Right lobe of liver (tissue), 6 donors: Measurements from ENCODE around the gene SLC14A1. TPM values are rescaled to one million over a fixed set of nuclear protein-coding genes. Genes with fewer than 3 reads are reported as not detected.

Source experiments
- ATAC-seq, 4 donors: fragments of 200-7000 bp; cut with Tn5 transposase; one replicate each; pipeline ENCODE4 v1.9.1; 2020; ENCODE audit warnings: mild to moderate bottlenecking in 4 of 4, moderate library complexity in 4 of 4
- DNase-seq, 3 donors: peaks; one replicate each; pipeline ENCODE4 v3.0.0-alpha.2; 2020
- H3K27ac ChIP-seq, 3 donors: fragments of 200-600 bp; one replicate each; pipeline ENCODE4 v1.8.0; 2022
- H3K27me3 ChIP-seq, 2 donors: fragments of 200-600 bp; one replicate each; pipeline ENCODE4 v1.8.0; 2022
- H3K36me3 ChIP-seq, 4 donors: fragments of 200-600 bp; sonication (generic) in 1 of 4; one replicate each; pipeline versions ENCODE4 v1.5.1 to v1.8.0; 2017 to 2022; ENCODE audit warnings: control low read depth in 1 of 4
- H3K4me1 ChIP-seq, 4 donors: fragments of 200-600 bp; sonication (generic) in 1 of 4; one replicate each; pipeline versions ENCODE4 v1.5.1 to v1.8.0; 2017 to 2022; ENCODE audit warnings: control low read depth in 1 of 4
- H3K4me3 ChIP-seq, 3 donors: fragments of 200-600 bp; one replicate each; pipeline ENCODE4 v1.8.0; 2022
- H3K9me3 ChIP-seq, 4 donors: fragments of 200-600 bp; sonication (generic) in 1 of 4; one replicate each; pipeline versions ENCODE4 v1.5.1 to v1.8.0; 2017 to 2022; ENCODE audit warnings: control low read depth in 1 of 4
- POLR2A ChIP-seq: fragments of 450-650 bp; IDR thresholded peaks from one replicate; pipeline ENCODE4 v1.6.1; 2017; ENCODE audit warnings: antibody characterized with exemption, mild to moderate bottlenecking
- WGBS: methylation state at CpG from one replicate; pipeline ENCODE4 v1.1.6; 2018; ENCODE audit warnings: low coverage, low lambda C conversion rate; ENCODE audit not compliant: insufficient coverage; ENCODE audit errors: missing lambda C conversion rate; 5-methylcytosine and 5-hydroxymethylcytosine counted together
- intact Hi-C, 2 donors: fragments of 100-400 bp; cut with DNase I; formaldehyde crosslinking; loops; one replicate each; pipeline versions ENCODE4 v1.11.2 to v1.14.1; 2022
- total RNA-seq, 6 experiments: library from RNA; depleted of rRNA in 2 of 6; stranded (reverse); fragments of >200 nt in 2 of 6; fragmentation: NEBNext Ultra II Directional in 3 of 6; extraction: Animal tissue kit (Norgen Biotek cat#: 25700) in 3 of 6; gene quantifications; one replicate each; pipeline versions ENCODE4 v1.1.0 to v1.2.4, GENCODE V29; 2016 to 2023
- TF ChIP-seq, protein P1 (sequence below), 4 donors: fragments of 200-600 bp in 3 of 4; fragments of 450-650 bp in 1 of 4; IDR thresholded peaks; one replicate each; pipeline versions ENCODE4 v1.5.1 to v1.8.0; 2016 to 2022; ENCODE audit warnings: antibody characterized with exemption in 4 of 4, mild to moderate bottlenecking in 2 of 4
- donor health status: DM: no; HTN: yes; CAD: no.
- donor health status: DM: no; HTN: no; CAD: no.
- donor health status: DM: no; HTN: no; CAD: no.
- donor health status: DM: no; HTN: yes; CAD: no.
- donor health status: DM: no; HTN: yes; CAD: no.

SLC14A1 gene
- total RNA-seq, 6 experiments from 2014 or later: 0.26 to 1.9 (median 1.0) TPM

DNA sequence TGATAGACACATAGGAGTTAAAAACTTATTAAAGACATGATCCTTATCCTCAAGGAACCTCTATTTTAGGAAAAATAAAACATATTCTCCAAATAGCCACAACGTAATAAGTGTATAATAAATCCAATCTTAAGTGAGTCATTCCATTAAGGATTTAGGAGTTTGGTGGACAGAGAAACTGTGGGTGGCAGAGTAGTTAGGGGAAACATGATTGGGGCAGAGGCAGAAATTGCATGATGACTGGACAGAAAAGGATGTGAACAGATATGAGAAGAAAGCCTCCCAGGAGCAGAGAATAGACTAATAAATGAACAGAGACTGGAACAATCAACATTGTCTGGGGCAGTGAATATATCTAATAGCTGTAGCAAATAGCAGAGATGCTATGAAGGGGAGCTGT is 53.4 kb downstream of the SLC14A1 start:
- intact Hi-C loops: no loop called here
- TF ChIP-seq POLR2A: no peak
- TF ChIP-seq, protein P1, sequence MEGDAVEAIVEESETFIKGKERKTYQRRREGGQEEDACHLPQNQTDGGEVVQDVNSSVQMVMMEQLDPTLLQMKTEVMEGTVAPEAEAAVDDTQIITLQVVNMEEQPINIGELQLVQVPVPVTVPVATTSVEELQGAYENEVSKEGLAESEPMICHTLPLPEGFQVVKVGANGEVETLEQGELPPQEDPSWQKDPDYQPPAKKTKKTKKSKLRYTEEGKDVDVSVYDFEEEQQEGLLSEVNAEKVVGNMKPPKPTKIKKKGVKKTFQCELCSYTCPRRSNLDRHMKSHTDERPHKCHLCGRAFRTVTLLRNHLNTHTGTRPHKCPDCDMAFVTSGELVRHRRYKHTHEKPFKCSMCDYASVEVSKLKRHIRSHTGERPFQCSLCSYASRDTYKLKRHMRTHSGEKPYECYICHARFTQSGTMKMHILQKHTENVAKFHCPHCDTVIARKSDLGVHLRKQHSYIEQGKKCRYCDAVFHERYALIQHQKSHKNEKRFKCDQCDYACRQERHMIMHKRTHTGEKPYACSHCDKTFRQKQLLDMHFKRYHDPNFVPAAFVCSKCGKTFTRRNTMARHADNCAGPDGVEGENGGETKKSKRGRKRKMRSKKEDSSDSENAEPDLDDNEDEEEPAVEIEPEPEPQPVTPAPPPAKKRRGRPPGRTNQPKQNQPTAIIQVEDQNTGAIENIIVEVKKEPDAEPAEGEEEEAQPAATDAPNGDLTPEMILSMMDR (IDR thresholded peaks at IDR 0.05): no peak
- H3K4me3 ChIP-seq: no peak overlapping the region
- no peaks in the 10 kb centered on the region for H3K4me1 ChIP-seq
- DNase-seq: no peak
- 80% methylated on average over 1 of the region's 1 CpG for WGBS
- no peaks in the 10 kb centered on the region for H3K9me3 ChIP-seq
- ATAC-seq: no peak
- no peaks in the 10 kb centered on the region for H3K27me3 ChIP-seq
- no peaks in the 10 kb centered on the region for H3K36me3 ChIP-seq
- H3K27ac ChIP-seq: no peak overlapping the region

DNA sequence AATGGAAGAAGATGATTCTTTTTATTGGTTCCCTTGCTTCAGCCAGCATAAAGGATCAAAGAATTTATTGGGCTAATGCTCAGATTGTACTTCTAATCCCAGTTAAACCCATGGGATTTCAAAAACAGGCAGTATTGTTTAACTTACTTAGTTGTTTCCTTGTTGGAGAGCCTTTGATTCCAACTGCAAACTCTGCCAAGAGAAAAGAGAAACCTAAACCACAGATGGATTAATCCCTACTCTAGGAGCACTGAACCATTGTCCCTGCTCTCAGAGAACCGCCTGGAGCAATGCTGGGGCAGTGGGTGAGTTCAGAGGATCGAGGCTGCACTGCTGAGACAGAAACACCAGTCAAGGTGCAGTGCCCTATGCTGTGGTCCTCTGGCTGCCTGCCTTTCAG is 56.6 kb downstream of the SLC14A1 start:
- Histone ChIP-seq H3K4me3 (no peak overlapping the region), H3K36me3 (no peaks in the 10 kb centered on the region), H3K4me1 (no peaks in the 10 kb centered on the region), H3K27me3 (no peaks in the 10 kb centered on the region), H3K9me3 (no peaks in the 10 kb centered on the region), H3K27ac (no peak overlapping the region)
- DNase-seq (no peak), ATAC-seq (peak in 1 of 4 donors; percentile 66)
- TF ChIP-seq POLR2A: no peak
- TF ChIP-seq, protein P1 (IDR thresholded peaks at IDR 0.05): no peak
- 69% methylated on average over 2 of the region's 2 CpGs for WGBS
- intact Hi-C loops: no loop called here

DNA sequence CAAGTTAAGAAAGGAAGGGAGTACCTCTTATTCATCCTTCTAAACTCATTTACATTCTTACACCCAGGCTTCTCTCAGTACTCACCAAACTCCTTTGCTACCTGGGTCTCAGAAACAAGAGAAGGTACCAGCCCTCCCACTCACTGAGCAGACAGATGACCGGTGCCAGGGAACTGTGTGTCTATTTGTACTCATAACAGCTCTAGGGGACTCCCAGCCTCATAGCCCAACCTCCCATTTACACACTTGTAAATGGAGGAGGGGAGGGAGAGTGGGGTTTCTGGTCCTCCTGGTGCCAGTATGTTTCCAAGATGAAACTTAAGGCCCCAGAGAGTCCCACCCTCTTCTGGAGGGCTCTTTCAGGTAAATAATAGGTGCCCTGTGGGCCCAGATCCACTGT is 58.7 kb downstream of the SLC14A1 start:
- no peak for DNase-seq
- no peak for ATAC-seq
- H3K9me3 ChIP-seq: no peaks in the 10 kb centered on the region
- no peak overlapping the region for H3K27ac ChIP-seq
- no peaks in the 10 kb centered on the region for H3K4me1 ChIP-seq
- H3K27me3 ChIP-seq: no peaks in the 10 kb centered on the region
- TF ChIP-seq, protein P1 (IDR thresholded peaks at IDR 0.05): no peak
- no peak for TF ChIP-seq POLR2A
- H3K36me3 ChIP-seq: no peaks in the 10 kb centered on the region
- no peak overlapping the region for H3K4me3 ChIP-seq
- 50% methylated on average over 1 of the region's 1 CpG for WGBS
- intact Hi-C loops: no loop called here

DNA sequence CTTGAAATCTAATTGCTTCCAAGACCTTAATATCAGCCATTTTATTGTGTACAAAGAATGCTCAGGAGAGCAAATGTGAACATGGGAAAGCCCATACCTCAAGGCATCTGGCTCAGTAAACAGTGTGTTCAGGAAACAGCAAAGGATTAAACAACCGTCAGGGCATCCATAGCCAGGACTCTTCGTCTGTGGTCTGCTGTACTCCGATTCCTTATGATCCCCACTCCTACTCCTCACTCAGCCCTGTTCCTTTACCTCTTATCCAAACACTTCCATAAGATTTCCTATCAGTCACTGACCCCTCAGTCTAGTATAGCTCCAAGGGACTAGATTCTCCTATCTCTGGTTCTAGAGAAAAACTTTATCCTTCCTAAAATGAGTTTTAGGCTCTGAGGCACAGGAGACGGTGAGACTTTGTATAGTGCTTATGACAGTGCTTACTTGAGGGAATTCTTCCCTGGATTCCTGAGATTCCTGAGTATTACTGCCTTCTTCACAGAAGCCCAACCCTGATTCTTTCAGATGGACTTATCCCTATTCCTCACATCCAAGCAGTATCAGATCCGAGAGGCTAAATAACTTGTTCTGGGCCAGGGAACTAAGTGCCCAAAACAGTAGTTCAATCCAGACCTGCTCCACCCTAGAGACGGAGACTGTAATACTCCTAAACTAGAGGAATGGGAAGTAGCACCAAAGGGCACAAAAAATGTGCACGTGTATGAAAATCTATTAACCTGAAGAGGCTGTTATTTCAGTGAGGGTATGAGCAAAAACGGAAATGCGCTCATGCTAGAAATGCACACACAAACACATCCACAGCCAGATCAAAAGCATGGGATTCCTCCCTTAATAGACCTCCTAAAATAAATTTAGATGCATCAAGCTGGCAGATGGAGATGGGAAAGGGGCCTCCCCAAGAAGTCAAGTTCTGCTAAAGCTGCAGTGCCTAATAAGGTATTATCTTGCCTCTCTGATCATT is 59.4 kb downstream of the SLC14A1 start:
- no peaks in the 10 kb centered on the region for H3K27me3 ChIP-seq
- DNase-seq (no peak), ATAC-seq (no peak)
- TF ChIP-seq POLR2A: no peak
- TF ChIP-seq, protein P1 (IDR thresholded peaks at IDR 0.05): no peak
- H3K27ac ChIP-seq: no peak overlapping the region
- WGBS: 79% methylated on average over 9 of the region's 9 CpGs
- intact Hi-C loops: no loop called here
- H3K4me3 ChIP-seq: no peak overlapping the region
- H3K9me3 ChIP-seq: no peaks in the 10 kb centered on the region
- H3K4me1 ChIP-seq: no peaks in the 10 kb centered on the region
- no peaks in the 10 kb centered on the region for H3K36me3 ChIP-seq
